NCI-H1436 treated with DMSO at 0.1 percent for 48 hours (cell line): ENCODE data around the gene AADAT.
A peak's percentile ranks its signal among the peaks of the same experiment; 100 is the strongest.
"Not testable (repeated sequence)": the region's sequence is repeated elsewhere in the genome, so short reads cannot be mapped to it uniquely, and the experiment has no call there.

Experiments used
- DNase-seq: peaks from one replicate; lab custom pipeline; 2025; lab: John Stamatoyannopoulos, UW

The AADAT gene

GRCh38 chr4:170089274-170089667 is 485 bp downstream of the AADAT start:
- DNase-seq: peak; percentile 4

- DNase-seq: no peak
Observed at GRCh38 chr4:170088716-170089115, 1.0 kb downstream of the AADAT start.

DNA sequence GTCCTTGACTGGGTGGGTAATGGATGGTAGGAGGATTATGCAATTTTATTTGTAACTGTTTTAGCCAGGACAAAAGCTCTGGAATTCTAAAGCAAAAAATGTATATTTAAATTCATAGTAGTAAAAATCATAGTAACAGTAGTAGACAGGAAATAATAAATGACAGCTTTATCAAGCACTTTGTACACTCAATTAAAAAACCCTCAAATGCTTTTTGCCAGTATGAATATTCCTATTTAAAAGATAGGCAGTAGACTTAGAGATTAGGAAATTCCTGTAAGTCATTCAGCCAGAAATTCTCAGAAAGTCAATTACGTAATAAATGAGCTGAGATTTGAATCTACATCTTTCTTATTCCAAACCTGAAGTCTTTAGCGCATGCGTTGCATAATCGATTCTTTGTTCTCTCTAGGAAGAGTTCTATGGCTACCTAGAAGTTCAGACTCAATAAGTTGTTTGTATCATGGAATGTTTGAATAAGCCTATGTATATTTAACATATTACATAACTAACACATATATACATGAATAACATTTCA is 2.5 kb downstream of the AADAT start:
- DNase-seq: no peak

- DNase-seq: no peak
Observed at GRCh38 chr4:170083541-170083940, 6.2 kb downstream of the AADAT start.

- DNase-seq: no peak
Observed at GRCh38 chr4:170080496-170080895, 9.3 kb downstream of the AADAT start.

GRCh38 chr4:170079981-170080380 is 9.8 kb downstream of the AADAT start:
- no peak for DNase-seq

GRCh38 chr4:170071196-170071595 is 18.6 kb downstream of the AADAT start:
- DNase-seq: no peak

DNA sequence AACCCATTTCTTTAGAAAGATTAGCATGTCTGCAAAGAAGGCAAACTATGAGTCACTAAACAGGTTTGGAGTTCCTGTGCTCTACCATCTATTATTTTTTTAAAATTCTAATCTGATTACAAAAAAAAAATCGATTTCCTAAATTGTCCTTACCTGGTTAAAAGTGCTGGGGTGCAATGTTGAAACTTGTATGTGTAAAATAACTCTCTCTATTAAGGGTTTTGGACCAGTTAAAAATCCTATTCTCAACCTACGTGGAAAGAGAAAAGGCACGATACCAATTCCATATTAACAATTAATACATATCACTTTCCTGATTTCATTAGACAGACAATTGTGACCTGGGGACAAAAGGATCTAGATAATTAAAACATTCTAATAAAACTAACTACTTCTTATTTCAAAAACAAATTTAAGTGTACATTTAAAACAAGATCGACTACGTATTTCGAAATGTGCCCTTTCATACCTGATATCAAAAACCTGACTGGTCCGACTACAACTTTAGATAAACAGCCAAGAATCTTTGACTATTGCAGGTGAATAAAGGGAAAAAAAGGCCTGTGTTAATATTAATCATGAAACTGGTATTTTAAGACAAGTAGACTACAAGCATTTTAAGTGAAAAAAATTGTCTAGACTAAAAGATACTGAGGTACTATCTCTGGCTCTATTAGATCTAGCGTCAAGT is 21.2 kb downstream of the AADAT start:
- no peak for DNase-seq

DNA sequence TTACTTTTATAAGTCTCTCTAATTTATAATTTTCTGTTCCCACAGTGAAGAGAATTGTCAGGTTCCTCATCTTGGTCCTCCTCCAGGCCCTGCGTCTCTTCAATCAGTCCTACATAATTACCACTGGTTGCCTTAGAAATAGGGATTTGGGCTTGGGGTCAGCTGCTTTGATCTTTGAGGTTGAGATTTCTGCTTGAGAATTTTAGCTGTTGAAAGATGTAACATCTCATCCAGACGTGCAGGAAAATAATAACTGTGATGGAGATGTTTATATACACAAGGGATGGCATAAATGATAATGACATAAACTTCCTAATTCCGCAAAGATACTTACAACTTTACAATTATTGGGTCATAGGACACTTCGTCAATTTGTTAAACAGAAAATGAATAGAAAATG is 30.3 kb downstream of the AADAT start:
- DNase-seq: no peak

DNA sequence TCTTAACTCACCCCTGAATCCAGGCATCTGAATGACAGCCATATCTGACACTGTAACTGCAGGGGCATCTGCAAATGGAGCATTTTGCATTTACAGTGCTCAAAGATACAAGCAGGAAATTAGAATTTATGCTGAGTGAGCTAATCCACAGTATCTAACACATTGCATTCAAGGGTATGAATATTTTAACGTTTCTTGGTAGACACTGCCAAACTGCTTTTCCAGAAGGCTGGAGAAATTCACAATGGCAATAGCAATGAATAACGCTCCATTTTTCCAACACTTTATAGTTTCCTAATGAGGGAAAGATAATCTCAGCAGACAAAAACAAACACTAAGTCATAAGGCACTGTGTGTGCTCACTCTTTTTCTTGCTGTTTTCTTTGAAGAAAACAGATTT is 30.9 kb downstream of the AADAT start:
- DNase-seq: no peak

DNA sequence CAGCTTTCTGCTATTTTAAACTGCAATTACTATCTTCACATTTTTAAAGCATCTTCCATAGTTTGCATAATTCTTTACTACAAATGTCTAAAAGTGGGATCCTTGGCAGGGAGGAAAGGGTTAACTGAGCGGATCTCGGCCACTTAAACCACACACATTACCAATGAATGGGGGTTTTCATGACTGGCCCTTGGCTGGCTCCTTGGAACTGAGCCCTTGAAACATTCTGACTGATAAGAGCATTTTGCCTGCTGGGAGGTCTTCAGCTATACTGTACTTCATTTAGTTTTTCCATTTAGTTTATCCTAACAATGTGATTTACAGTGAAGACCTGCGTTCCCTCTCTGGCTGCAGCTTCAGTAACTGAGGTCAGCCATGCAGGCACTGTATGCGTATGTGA is 31.9 kb downstream of the AADAT start:
- DNase-seq: no peak

DNA sequence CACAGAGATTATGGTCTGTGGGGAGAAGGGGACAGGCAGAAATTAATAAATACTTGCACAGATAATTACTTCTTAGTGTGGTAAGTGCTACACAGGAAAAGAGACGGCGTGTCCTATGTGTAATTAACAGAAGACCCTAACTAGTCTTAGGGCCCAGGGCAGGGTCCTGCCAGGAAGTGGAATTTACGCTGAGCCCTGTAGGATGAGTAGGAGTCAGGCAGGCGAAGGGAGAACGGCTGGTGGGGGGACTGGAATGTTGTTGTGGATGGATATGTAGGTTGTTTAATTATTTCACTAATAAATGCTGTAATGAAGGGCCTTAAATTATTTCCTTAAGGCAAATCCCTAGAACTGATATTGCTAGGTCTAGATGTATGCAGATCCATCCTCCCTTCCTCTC is 36.8 kb downstream of the AADAT start:
- DNase-seq: no peak

GRCh38 chr4:170051402-170051801 is 38.4 kb downstream of the AADAT start:
- no peak for DNase-seq

DNA sequence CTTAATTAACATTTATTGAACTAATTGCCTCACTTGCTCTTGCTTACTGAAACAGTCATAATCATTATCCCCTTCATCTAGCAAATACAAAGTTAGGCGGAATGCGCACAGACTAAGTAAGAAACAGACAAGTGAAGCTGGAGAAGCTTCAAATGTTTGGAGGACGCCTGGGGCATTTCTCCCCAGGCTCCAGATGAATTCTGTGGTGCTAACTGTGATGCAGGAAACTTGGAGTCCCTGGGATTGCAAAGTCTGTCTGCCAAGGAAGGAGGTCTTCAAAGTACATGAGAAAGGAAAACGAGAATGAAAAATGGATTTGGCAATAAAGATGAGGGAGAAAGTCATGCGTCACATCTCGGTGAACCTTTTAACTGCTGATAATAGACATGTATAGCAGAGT is 40.0 kb downstream of the AADAT start:
- no peak for DNase-seq

GRCh38 chr4:170047771-170048354 is 41.9 kb downstream of the AADAT start:
- peak; percentile 1 for DNase-seq

- not testable (repeated sequence) for DNase-seq
Observed at GRCh38 chr4:170046156-170046555, 43.6 kb downstream of the AADAT start.

DNA sequence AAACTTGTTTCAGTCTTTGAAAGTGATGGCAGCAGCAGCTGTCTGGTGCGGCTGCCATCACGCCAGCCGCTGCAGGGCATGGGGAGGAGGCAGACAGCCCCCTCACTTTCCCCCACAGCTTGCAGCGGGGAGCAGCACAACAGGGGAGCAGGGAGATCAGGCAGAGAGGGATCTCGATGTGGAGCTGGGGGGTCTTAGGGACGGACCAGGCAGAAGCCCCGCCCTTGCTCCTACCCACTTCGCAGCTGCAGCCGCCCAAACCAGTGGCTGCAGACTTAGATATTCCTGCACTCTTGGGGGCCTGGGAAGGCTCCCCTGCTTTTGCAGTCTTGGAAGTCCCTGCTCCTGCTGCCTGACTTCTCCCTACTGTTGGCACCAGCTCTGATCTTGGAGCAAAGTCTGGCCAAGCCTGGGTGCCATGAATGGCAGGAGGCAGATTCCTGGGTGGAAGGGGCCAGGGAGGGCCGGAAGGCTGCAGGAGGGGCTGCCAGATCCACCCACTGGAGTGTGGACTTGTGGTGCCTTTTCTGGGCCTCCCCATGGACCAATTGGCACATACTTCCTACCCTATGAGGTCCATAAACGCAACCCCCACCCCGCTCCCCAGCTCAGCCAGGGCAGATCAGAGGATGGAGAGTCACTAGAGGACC is 49.6 kb downstream of the AADAT start:
- no peak for DNase-seq

DNA sequence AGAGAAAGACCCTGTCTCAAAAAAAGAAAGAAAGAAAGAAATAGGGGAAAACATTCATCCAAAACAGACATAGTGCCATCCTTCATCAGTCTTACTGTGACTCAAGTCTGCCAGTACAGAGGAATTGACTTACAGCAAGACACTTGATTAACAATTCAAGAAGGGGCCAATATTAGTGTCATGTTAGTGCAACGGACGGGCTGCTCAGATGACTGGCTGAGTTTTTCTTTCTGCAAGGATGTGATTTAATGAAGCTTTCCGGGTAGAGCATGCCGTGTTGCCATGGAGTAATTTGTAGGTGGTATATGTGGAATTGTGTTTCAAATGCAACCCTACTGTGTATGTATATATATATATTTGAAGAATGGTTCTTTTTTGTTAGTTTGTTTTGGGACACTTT is 51.0 kb downstream of the AADAT start:
- DNase-seq: no peak

DNA sequence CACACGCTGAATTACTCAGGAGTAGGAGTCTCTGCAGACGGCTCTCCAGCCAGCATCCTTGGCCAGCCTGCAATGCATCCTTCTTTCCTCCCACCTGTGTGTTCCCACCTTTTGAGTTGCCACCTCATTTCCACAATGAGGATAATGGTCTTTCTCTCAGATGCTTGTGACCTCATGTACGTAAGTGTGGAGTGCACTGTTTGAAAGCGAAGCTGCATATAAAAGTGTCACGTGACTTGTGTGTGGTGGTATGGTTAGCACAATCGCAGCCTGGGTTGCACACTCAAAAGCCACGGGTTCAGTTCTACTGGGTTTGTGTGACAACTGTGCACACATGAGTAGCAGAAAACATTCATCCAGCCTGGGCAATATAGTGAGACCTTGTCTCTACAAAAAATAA is 51.5 kb downstream of the AADAT start:
- DNase-seq: no peak

- DNase-seq: no peak
Observed at GRCh38 chr4:170037481-170037880, 52.3 kb downstream of the AADAT start.

DNA sequence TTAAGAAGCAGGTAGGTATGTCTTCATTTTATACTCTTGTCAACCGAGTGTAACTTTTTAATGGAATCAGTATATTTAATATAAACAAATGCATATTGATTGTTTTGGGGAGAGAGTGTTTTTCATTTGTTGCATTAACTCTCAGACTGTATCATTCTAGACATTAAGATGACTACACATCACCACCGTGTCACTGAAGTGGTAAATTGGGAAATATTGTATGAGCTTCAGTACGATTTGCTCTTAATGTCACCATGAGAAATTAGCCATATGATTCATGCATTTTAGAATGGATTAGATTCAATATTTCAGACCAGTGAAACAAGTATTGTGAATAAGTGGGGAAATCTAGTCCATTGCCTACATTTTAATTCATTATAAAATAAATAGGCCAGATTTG is 53.9 kb downstream of the AADAT start:
- DNase-seq: no peak

DNA sequence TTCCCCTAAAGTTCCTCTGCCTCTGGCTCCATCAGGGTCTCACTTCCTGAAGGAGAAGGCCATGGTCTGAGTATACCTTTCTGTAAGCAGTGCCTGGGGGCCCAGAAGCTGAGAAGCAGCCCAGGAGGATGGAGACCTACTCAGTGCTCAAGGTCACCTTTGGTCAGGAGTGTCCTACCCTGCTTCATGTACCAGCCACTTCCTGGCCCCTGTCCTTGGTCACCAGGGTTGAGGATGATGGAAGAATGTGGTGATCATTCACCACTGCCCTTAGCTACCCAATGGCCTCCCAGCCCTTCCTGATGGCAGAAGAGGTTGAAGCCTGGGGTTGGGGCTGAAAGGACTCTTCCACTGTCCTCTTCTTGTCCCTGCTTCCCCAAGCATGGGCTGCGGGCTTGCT is 54.5 kb downstream of the AADAT start:
- DNase-seq: no peak

GRCh38 chr4:170033999-170034398 is 55.8 kb downstream of the AADAT start:
- no peak for DNase-seq
